Spinal cord (tissue), 10 donors: ENCODE data around the gene TRAPPC2. TPM values are rescaled to one million over a fixed set of nuclear protein-coding genes. Genes with fewer than 3 reads are reported as not detected.
"Not testable (repeated sequence)": the region's sequence is repeated elsewhere in the genome, so short reads cannot be mapped to it uniquely, and the experiment has no call there.

Experiments
- DNase-seq, 6 donors: peaks; one replicate each; pipeline versions ENCODE4 v3.0.0 to v3.0.0-alpha.2; 2013 to 2015; ENCODE audit warnings: low spot score in 6 of 6, low read depth in 4 of 6
- H3K27ac ChIP-seq: one replicate; pipeline ENCODE4 v1.5.1; 2013; ENCODE audit warnings: low read depth, low read length, control low read depth
- H3K27me3 ChIP-seq: one replicate; pipeline ENCODE4 v1.6.1; 2013; ENCODE audit warnings: low read length; ENCODE audit not compliant: control insufficient read depth, insufficient read depth
- H3K36me3 ChIP-seq: one replicate; pipeline ENCODE4 v1.6.1; 2013; ENCODE audit warnings: low read length; ENCODE audit not compliant: control insufficient read depth, insufficient read depth
- H3K4me1 ChIP-seq: one replicate; pipeline ENCODE4 v1.6.1; 2013; ENCODE audit warnings: low read length; ENCODE audit not compliant: control insufficient read depth, insufficient read depth
- H3K4me3 ChIP-seq: one replicate; pipeline ENCODE4 v1.5.1; 2013; ENCODE audit warnings: low read depth, low read length, control low read depth
- H3K9me3 ChIP-seq: one replicate; pipeline ENCODE4 v1.6.1; 2013; ENCODE audit warnings: low read length; ENCODE audit not compliant: control insufficient read depth, insufficient read depth
- whole genome bisulfite sequencing: methylation state at CpG from one replicate; pipeline ENCODE4 v1.1.5; 2013; ENCODE audit warnings: missing lambda C conversion rate; ENCODE audit not compliant: insufficient coverage; 5-methylcytosine and 5-hydroxymethylcytosine counted together
- polyA plus RNA-seq, 2 donors: library from polyadenylated mRNA; unstranded; fragments of 120-200 nt; gene quantifications; one replicate each; pipeline ENCODE4 v1.2.1, GENCODE V29; 2013; ENCODE audit not compliant: insufficient read length in 2 of 2
- total RNA-seq, 2 donors: library from RNA; depleted of rRNA in 1 of 2; stranded (reverse); fragments of 120-200 nt in 1 of 2; fragments of >200 nt in 1 of 2; gene quantifications; one replicate each; pipeline versions ENCODE4 v1.2.3 to v1.2.4, GENCODE V29; 2013 to 2014
- donor health status: healthy.

The TRAPPC2 gene
- total and polyA plus RNA-seq, 4 donors, result 18.6 to 38.8 (median 26.0) TPM

GRCh38 chrX:13750812-13751211 is 16.4 kb upstream of the TRAPPC2 start:
- Histone ChIP-seq H3K27me3 (peaks cover 2% of the 10 kb centered on the region), H3K4me1 (no peaks in the 10 kb centered on the region), H3K27ac (no peak overlapping the region), H3K9me3 (no peaks in the 10 kb centered on the region), H3K4me3 (no peak overlapping the region), H3K36me3 (peaks cover 8% of the 10 kb centered on the region)
- DNase-seq, result no peak

DNA sequence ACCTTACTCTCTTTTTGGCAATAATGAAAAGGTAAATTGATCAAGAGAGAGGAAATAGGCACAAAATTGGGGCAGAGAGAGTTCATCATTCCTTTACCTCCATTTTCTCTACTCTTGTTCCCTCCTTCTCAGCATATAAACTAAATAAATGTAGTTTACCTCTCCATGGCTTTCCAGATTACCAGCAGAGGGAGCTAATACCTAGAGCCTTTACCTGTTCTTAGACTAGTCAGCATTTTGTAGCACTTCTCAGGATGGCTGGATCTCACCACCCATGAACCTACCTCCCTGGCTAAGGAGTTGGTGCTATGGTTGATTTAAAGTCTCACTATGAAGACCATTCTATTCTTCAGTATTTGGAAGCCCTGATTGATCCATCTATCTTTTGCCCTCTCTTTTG is 15.8 kb upstream of the TRAPPC2 start:
- Histone ChIP-seq H3K27ac (no peak overlapping the region), H3K36me3 (peaks cover 8% of the 10 kb centered on the region), H3K9me3 (no peaks in the 10 kb centered on the region), H3K4me3 (no peak overlapping the region), H3K27me3 (peaks cover 2% of the 10 kb centered on the region), H3K4me1 (no peaks in the 10 kb centered on the region)
- peak in 2 of 6 donors; percentile 46 to 81 for DNase-seq

GRCh38 chrX:13748486-13748885 is 14.1 kb upstream of the TRAPPC2 start:
- no peaks in the 10 kb centered on the region for H3K4me1 ChIP-seq
- WGBS, result 100% methylated on average over 1 of the region's 3 CpGs
- H3K9me3 ChIP-seq, result no peaks in the 10 kb centered on the region
- H3K4me3 ChIP-seq, result no peak overlapping the region
- H3K27ac ChIP-seq, result no peak overlapping the region
- no peak for DNase-seq
- peaks cover 8% of the 10 kb centered on the region for H3K36me3 ChIP-seq
- H3K27me3 ChIP-seq, result peaks cover 4% of the 10 kb centered on the region

DNA sequence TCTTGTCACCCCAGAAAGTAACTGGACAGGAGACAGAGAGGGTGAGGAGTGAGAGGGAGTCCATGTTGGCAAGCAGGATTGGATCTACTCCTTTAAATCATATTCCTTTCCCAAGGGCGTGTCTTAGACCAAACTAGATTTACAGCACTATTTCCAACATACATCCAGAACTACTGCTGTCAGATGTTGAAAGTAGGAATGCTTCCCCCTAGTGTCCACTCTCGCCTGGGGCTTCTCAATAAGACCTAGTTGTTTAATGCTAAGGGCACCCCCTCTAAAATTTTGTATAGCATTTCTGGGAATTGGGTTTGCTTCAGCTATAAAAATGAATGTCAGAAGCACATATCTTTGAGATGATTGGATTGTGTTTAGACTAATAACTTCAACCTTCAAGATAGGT is 13.4 kb upstream of the TRAPPC2 start:
- no peak overlapping the region for H3K27ac ChIP-seq
- peaks cover 4% of the 10 kb centered on the region for H3K27me3 ChIP-seq
- no peaks in the 10 kb centered on the region for H3K4me1 ChIP-seq
- no peaks in the 10 kb centered on the region for H3K9me3 ChIP-seq
- H3K4me3 ChIP-seq, result no peak overlapping the region
- peak in 1 of 6 donors; percentile 27 for DNase-seq
- H3K36me3 ChIP-seq, result peaks cover 8% of the 10 kb centered on the region
- WGBS, result 100% methylated on average over 1 of the region's 2 CpGs

- whole genome bisulfite sequencing, result 83% methylated on average over 11 of the region's 13 CpGs
- H3K27me3 ChIP-seq, result peaks cover 2% of the 10 kb centered on the region
- no peak overlapping the region for H3K27ac ChIP-seq
- no peak for DNase-seq
- no peaks in the 10 kb centered on the region for H3K9me3 ChIP-seq
- H3K4me3 ChIP-seq, result no peak overlapping the region
- peaks cover 10% of the 10 kb centered on the region for H3K36me3 ChIP-seq
- no peaks in the 10 kb centered on the region for H3K4me1 ChIP-seq
Observed at GRCh38 chrX:13742397-13743176, 8.2 kb upstream of the TRAPPC2 start.

DNA sequence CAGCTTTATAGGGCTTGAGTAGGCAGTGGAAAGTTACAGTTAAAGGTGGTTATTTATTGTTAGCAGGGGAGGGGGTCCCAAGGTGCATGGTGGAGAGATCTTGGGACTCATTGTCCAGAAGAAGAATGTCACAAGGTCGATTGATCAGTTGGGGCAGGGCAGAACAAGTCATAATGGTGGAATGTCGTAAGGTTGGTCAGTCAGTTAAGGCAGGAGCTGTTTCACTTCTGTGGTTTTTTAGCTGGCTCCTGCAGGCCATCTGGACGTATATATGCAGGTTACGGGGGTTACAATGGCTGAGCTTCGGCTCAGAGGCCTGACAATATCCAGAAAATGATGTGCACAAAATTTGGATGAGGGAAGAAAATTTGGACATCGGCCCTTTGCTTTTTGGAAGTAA is 7.3 kb upstream of the TRAPPC2 start:
- Histone ChIP-seq H3K4me3 (no peak overlapping the region), H3K27me3 (peaks cover 2% of the 10 kb centered on the region), H3K27ac (no peak overlapping the region), H3K4me1 (no peaks in the 10 kb centered on the region), H3K9me3 (no peaks in the 10 kb centered on the region), H3K36me3 (peaks cover 8% of the 10 kb centered on the region)
- WGBS, result 80% methylated on average over 5 of the region's 6 CpGs
- no peak for DNase-seq

DNA sequence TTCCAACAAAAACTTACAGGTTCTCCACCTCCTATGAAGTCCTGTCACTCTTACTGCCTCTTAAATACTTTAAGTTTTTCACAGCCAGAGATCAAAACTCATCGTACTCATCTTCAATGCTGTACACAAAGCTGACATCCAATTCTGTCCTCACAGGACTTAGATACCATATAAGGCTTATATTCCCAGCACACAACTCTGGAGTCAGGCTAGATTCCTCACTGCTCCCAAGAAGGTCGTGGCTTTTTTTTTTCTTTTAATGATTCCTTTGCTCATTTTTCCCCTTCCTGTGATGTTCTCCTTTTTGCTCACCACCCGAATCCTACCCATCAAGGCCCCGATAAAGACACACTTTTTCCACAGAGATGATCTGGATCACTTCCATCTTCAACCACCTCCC is 914 bp downstream of the TRAPPC2 start:
- 61% methylated on average over 4 of the region's 4 CpGs for WGBS
- no peak for DNase-seq
- H3K4me1 ChIP-seq, result peaks cover 10% of the 10 kb centered on the region
- H3K27ac ChIP-seq, result no peak overlapping the region
- H3K4me3 ChIP-seq, result peak overlapping the region; percentile 93
- H3K9me3 ChIP-seq, result no peaks in the 10 kb centered on the region
- peaks cover 7% of the 10 kb centered on the region for H3K27me3 ChIP-seq
- no peaks in the 10 kb centered on the region for H3K36me3 ChIP-seq

GRCh38 chrX:13732246-13733067 is 2.0 kb downstream of the TRAPPC2 start:
- H3K27ac ChIP-seq, result no peak overlapping the region
- H3K36me3 ChIP-seq, result no peaks in the 10 kb centered on the region
- no peaks in the 10 kb centered on the region for H3K9me3 ChIP-seq
- H3K27me3 ChIP-seq, result peaks cover 7% of the 10 kb centered on the region
- 100% methylated on average over 2 of the region's 7 CpGs for WGBS
- H3K4me1 ChIP-seq, result peaks cover 10% of the 10 kb centered on the region
- no peak overlapping the region for H3K4me3 ChIP-seq
- no peak for DNase-seq

- WGBS, result no CpG with 5 or more reads among the region's 1 CpG
Observed at GRCh38 chrX:13730523-13730922, 3.9 kb downstream of the TRAPPC2 start.

GRCh38 chrX:13726583-13726982 is 7.8 kb downstream of the TRAPPC2 start:
- DNase-seq, H3K9me3 ChIP-seq, H3K27ac ChIP-seq, H3K36me3 ChIP-seq, H3K4me1 ChIP-seq, H3K27me3 ChIP-seq, H3K4me3 ChIP-seq: not testable (repeated sequence)
- WGBS, result no CpG with 5 or more reads among the region's 2 CpGs

More at GRCh38 chrX:13730523-13730922, 3.9 kb downstream of the TRAPPC2 start:
- not testable (repeated sequence) for H3K9me3 ChIP-seq, H3K4me3 ChIP-seq, H3K27ac ChIP-seq, DNase-seq, H3K27me3 ChIP-seq, H3K36me3 ChIP-seq
- H3K4me1 ChIP-seq, result peaks cover 10% of the 10 kb centered on the region
